ENCODE data around the gene IL22RA2.
"Not testable (repeated sequence)": the region's sequence is repeated elsewhere in the genome, so short reads cannot be mapped to it uniquely, and the experiment has no call there.

IL22RA2 gene

GRCh38 chr6:137119196-137120104 lies 54.0 kb downstream of the IL22RA2 start:
- DNase-seq: no peak

- DNase-seq: no peak
Observed at GRCh38 chr6:137117581-137117980, 55.9 kb downstream of the IL22RA2 start.

- DNase-seq: no peak
Observed at GRCh38 chr6:137116807-137117206, 56.6 kb downstream of the IL22RA2 start.

- no peak for DNase-seq
Observed at GRCh38 chr6:137115658-137116057, 57.8 kb downstream of the IL22RA2 start.

- no peak for DNase-seq
Observed at GRCh38 chr6:137112067-137112355, 61.4 kb downstream of the IL22RA2 start.

- DNase-seq: no peak
Observed at GRCh38 chr6:137111296-137112066, 62.0 kb downstream of the IL22RA2 start.

- DNase-seq: no peak
Observed at GRCh38 chr6:137107767-137108105, 65.7 kb downstream of the IL22RA2 start.

GRCh38 chr6:137107047-137107766 lies 66.2 kb downstream of the IL22RA2 start:
- DNase-seq: not testable (repeated sequence)

- DNase-seq: no peak
Observed at GRCh38 chr6:137106183-137106582, 67.3 kb downstream of the IL22RA2 start.

- no peak for DNase-seq
Observed at GRCh38 chr6:137105375-137105774, 68.1 kb downstream of the IL22RA2 start.

GRCh38 chr6:137104926-137105325 lies 68.5 kb downstream of the IL22RA2 start:
- no peak for DNase-seq

GRCh38 chr6:137102851-137103492 lies 70.5 kb downstream of the IL22RA2 start:
- peak; percentile 53 for DNase-seq

GRCh38 chr6:137102050-137102848 lies 71.2 kb downstream of the IL22RA2 start:
- no peak for DNase-seq

- no peak for DNase-seq
Observed at GRCh38 chr6:137099689-137100403, 73.6 kb downstream of the IL22RA2 start.

- DNase-seq: no peak
Observed at GRCh38 chr6:137097526-137097925, 75.9 kb downstream of the IL22RA2 start.

- no peak for DNase-seq
Observed at GRCh38 chr6:137097057-137097456, 76.4 kb downstream of the IL22RA2 start.

GRCh38 chr6:137095651-137096238 lies 77.7 kb downstream of the IL22RA2 start:
- peak; percentile 36 for DNase-seq

- no peak for DNase-seq
Observed at GRCh38 chr6:137095093-137095492, 78.4 kb downstream of the IL22RA2 start.

GRCh38 chr6:137094411-137095008 lies 78.9 kb downstream of the IL22RA2 start:
- DNase-seq: peak; percentile 41

All from CD4-positive, alpha-beta T cell treated with Interferon gamma for 1 hour (primary cell).